ENCODE data around the gene ZNRD2. TPM values are rescaled to one million over a fixed set of nuclear protein-coding genes. Genes with fewer than 3 reads are reported as not detected.

Gene ZNRD2
- total RNA-seq, 2 donors from 2014 or later = 39.2 to 66.9 TPM

- WGBS, 2 donors = 90 to 93% methylated on average over 2 to 3 of the region's 3 CpGs
- peaks cover 41% of the 10 kb centered on the region for H3K4me1 ChIP-seq
- H3K4me3 ChIP-seq = no peak overlapping the region
- peaks cover 0 to 2% of the 10 kb centered on the region in 2 donors for H3K36me3 ChIP-seq (replicated peaks in 1 of 2; ENCODE audit: insufficient read depth in 1 of 2, low read depth in 2 of 2)
- ATAC-seq = no peak
- DNase-seq = no peak
- peak overlapping the region in 1 of 4 donors; percentile 15 for H3K27ac ChIP-seq
- H3K27me3 ChIP-seq = no peaks in the 10 kb centered on the region
- H3K9me3 ChIP-seq = no peaks in the 10 kb centered on the region
- TF ChIP-seq POLR2A (IDR thresholded peaks at IDR 0.05) (no peak), CTCF (IDR thresholded peaks at IDR 0.05) (no peak)
- intact Hi-C loops (cut with DNase I) = no loop called here
These were observed 27.4 kb upstream of the ZNRD2 start for GRCh38 chr11:65542738-65543390.

DNA sequence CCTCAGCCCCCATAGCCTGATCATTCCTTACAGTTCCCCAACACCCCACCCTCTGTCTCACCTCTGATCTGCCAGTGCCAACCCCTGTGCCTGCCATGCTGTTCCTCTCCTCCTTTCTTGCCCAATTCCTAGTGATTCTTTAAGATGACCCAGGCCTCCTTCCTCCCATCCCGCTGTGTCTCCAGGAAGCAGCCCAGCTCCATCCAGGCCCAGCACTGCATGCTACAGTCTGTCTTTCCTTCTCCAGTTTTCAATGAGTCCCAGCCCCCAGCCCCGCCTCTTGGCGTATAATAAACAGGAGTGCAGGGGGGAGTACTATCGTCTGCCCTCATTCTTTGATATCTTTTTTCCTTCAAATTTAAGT is 24.4 kb upstream of the ZNRD2 start:
- H3K4me3 ChIP-seq = no peak overlapping the region
- peak in 1 of 4 donors; percentile 18 for DNase-seq
- no peak for ATAC-seq
- TF ChIP-seq CTCF (IDR thresholded peaks at IDR 0.05) (no peak), POLR2A (IDR thresholded peaks at IDR 0.05) (no peak)
- H3K27ac ChIP-seq = peak overlapping the region; percentile 52 to 91 (median 68)
- H3K36me3 ChIP-seq (replicated peaks in 1 of 2; ENCODE audit: insufficient read depth in 1 of 2, low read depth in 2 of 2) = no peaks in the 10 kb centered on the region
- H3K9me3 ChIP-seq = no peaks in the 10 kb centered on the region
- intact Hi-C loops (cut with DNase I) = no loop called here
- no peaks in the 10 kb centered on the region for H3K27me3 ChIP-seq
- 47 to 57% methylated on average over 4 of the region's 4 CpGs for WGBS, 2 donors
- peaks cover 27% of the 10 kb centered on the region for H3K4me1 ChIP-seq

- intact Hi-C loops (cut with DNase I) = no loop called here
- peak in 2 of 3 donors; percentile 41 to 51 for TF ChIP-seq POLR2A (IDR thresholded peaks at IDR 0.05)
- peak in 1 of 7 experiments; percentile 6 for TF ChIP-seq CTCF (IDR thresholded peaks at IDR 0.05)
- peak overlapping the region in 1 of 2 donors; percentile 11 for H3K4me3 ChIP-seq
- WGBS, 2 donors = 5 to 23% methylated on average over 7 to 59 of the region's 64 CpGs
- peak overlapping the region; percentile 52 to 91 (median 68) for H3K27ac ChIP-seq
- H3K36me3 ChIP-seq (replicated peaks in 1 of 2; ENCODE audit: insufficient read depth in 1 of 2, low read depth in 2 of 2) = no peaks in the 10 kb centered on the region
- H3K4me1 ChIP-seq = peaks cover 25% of the 10 kb centered on the region
- ATAC-seq = peak; percentile 93
- no peaks in the 10 kb centered on the region for H3K27me3 ChIP-seq
- peak; percentile 95 to 97 (median 96) for DNase-seq
- H3K9me3 ChIP-seq = no peaks in the 10 kb centered on the region
These were observed 23.9 kb upstream of the ZNRD2 start for GRCh38 chr11:65546217-65546958.

- intact Hi-C loops (cut with DNase I) = no loop called here
- no peaks in the 10 kb centered on the region for H3K27me3 ChIP-seq
- H3K4me1 ChIP-seq = peaks cover 33% of the 10 kb centered on the region
- H3K27ac ChIP-seq = no peak overlapping the region
- H3K4me3 ChIP-seq = no peak overlapping the region
- ATAC-seq (no peak), DNase-seq (no peak)
- 84 to 90% methylated on average over 32 to 52 of the region's 52 CpGs for WGBS, 2 donors
- TF ChIP-seq CTCF (IDR thresholded peaks at IDR 0.05) = no peak
- no peak for TF ChIP-seq POLR2A (IDR thresholded peaks at IDR 0.05)
- no peaks in the 10 kb centered on the region for H3K9me3 ChIP-seq
- no peaks in the 10 kb centered on the region for H3K36me3 ChIP-seq (replicated peaks in 1 of 2; ENCODE audit: insufficient read depth in 1 of 2, low read depth in 2 of 2)
These were observed 22.7 kb upstream of the ZNRD2 start for GRCh38 chr11:65547446-65548125.
